Right lobe of liver (tissue), 6 donors: ENCODE measurements around the gene C19orf85. TPM values are rescaled to one million over a fixed set of nuclear protein-coding genes. Genes with fewer than 3 reads are reported as not detected.

Source experiments
- ATAC-seq, 4 donors: fragments of 200-7000 bp; cut with Tn5 transposase; one replicate each; pipeline ENCODE4 v1.9.1; 2020; ENCODE audit warnings: mild to moderate bottlenecking in 4 of 4, moderate library complexity in 4 of 4
- DNase-seq, 3 donors: peaks; one replicate each; pipeline ENCODE4 v3.0.0-alpha.2; 2020
- H3K27ac ChIP-seq, 3 donors: fragments of 200-600 bp; one replicate each; pipeline ENCODE4 v1.8.0; 2022
- H3K27me3 ChIP-seq, 2 donors: fragments of 200-600 bp; one replicate each; pipeline ENCODE4 v1.8.0; 2022
- H3K36me3 ChIP-seq, 4 donors: fragments of 200-600 bp; sonication (generic) in 1 of 4; one replicate each; pipeline versions ENCODE4 v1.5.1 to v1.8.0; 2017 to 2022; ENCODE audit warnings: control low read depth in 1 of 4
- H3K4me1 ChIP-seq, 4 donors: fragments of 200-600 bp; sonication (generic) in 1 of 4; one replicate each; pipeline versions ENCODE4 v1.5.1 to v1.8.0; 2017 to 2022; ENCODE audit warnings: control low read depth in 1 of 4
- H3K4me3 ChIP-seq, 3 donors: fragments of 200-600 bp; one replicate each; pipeline ENCODE4 v1.8.0; 2022
- H3K9me3 ChIP-seq, 4 donors: fragments of 200-600 bp; sonication (generic) in 1 of 4; one replicate each; pipeline versions ENCODE4 v1.5.1 to v1.8.0; 2017 to 2022; ENCODE audit warnings: control low read depth in 1 of 4
- POLR2A ChIP-seq: fragments of 450-650 bp; IDR thresholded peaks from one replicate; pipeline ENCODE4 v1.6.1; 2017; ENCODE audit warnings: antibody characterized with exemption, mild to moderate bottlenecking
- WGBS: methylation state at CpG from one replicate; pipeline ENCODE4 v1.1.6; 2018; ENCODE audit warnings: low coverage, low lambda C conversion rate; ENCODE audit not compliant: insufficient coverage; ENCODE audit errors: missing lambda C conversion rate; 5-methylcytosine and 5-hydroxymethylcytosine counted together
- intact Hi-C, 2 donors: fragments of 100-400 bp; cut with DNase I; formaldehyde crosslinking; loops; one replicate each; pipeline versions ENCODE4 v1.11.2 to v1.14.1; 2022
- total RNA-seq, 6 experiments: library from RNA; depleted of rRNA in 2 of 6; stranded (reverse); fragments of >200 nt in 2 of 6; fragmentation: NEBNext Ultra II Directional in 3 of 6; extraction: Animal tissue kit (Norgen Biotek cat#: 25700) in 3 of 6; gene quantifications; one replicate each; pipeline versions ENCODE4 v1.1.0 to v1.2.4, GENCODE V29; 2016 to 2023
- TF ChIP-seq, protein P1 (sequence below), 4 donors: fragments of 200-600 bp in 3 of 4; fragments of 450-650 bp in 1 of 4; IDR thresholded peaks; one replicate each; pipeline versions ENCODE4 v1.5.1 to v1.8.0; 2016 to 2022; ENCODE audit warnings: antibody characterized with exemption in 4 of 4, mild to moderate bottlenecking in 2 of 4
- donor health status: DM: no; HTN: yes; CAD: no.
- donor health status: DM: no; HTN: no; CAD: no.
- donor health status: DM: no; HTN: no; CAD: no.
- donor health status: DM: no; HTN: yes; CAD: no.
- donor health status: DM: no; HTN: yes; CAD: no.

Gene C19orf85
- total RNA-seq, 6 experiments from 2014 or later: not detected

DNA sequence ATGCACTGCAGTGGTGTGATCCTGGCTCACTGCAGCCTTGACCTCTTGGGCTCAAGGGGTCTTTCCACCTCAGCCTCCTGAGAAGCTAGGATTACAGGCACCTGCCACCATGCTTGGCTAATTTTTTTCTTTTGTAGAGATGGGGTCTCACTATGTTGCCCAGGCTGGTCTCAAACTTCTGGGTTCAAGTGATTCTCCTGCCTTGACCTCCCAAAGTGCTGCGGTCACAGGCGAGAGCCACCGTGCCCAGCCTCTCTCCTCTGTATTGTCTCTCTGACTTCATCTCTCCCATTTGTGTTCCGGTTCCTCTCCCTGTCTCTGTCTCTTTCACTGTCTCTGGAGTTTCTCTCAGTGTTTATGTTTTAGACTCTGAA lies 1.7 kb upstream of the C19orf85 start:
- Histone ChIP-seq H3K27me3 (no peaks in the 10 kb centered on the region), H3K9me3 (no peaks in the 10 kb centered on the region), H3K4me3 (no peak overlapping the region), H3K36me3 (no peaks in the 10 kb centered on the region), H3K27ac (peak overlapping the region in 1 of 3 donors; percentile 84), H3K4me1 (peaks cover 0 to 16% (median 5%) of the 10 kb centered on the region in 4 donors)
- intact Hi-C loops: no loop called here
- ATAC-seq: no peak
- DNase-seq: no peak
- 84% methylated on average over 4 of the region's 4 CpGs for WGBS
- no peak for TF ChIP-seq POLR2A
- TF ChIP-seq, protein P1, sequence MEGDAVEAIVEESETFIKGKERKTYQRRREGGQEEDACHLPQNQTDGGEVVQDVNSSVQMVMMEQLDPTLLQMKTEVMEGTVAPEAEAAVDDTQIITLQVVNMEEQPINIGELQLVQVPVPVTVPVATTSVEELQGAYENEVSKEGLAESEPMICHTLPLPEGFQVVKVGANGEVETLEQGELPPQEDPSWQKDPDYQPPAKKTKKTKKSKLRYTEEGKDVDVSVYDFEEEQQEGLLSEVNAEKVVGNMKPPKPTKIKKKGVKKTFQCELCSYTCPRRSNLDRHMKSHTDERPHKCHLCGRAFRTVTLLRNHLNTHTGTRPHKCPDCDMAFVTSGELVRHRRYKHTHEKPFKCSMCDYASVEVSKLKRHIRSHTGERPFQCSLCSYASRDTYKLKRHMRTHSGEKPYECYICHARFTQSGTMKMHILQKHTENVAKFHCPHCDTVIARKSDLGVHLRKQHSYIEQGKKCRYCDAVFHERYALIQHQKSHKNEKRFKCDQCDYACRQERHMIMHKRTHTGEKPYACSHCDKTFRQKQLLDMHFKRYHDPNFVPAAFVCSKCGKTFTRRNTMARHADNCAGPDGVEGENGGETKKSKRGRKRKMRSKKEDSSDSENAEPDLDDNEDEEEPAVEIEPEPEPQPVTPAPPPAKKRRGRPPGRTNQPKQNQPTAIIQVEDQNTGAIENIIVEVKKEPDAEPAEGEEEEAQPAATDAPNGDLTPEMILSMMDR (IDR thresholded peaks at IDR 0.05): no peak

DNA sequence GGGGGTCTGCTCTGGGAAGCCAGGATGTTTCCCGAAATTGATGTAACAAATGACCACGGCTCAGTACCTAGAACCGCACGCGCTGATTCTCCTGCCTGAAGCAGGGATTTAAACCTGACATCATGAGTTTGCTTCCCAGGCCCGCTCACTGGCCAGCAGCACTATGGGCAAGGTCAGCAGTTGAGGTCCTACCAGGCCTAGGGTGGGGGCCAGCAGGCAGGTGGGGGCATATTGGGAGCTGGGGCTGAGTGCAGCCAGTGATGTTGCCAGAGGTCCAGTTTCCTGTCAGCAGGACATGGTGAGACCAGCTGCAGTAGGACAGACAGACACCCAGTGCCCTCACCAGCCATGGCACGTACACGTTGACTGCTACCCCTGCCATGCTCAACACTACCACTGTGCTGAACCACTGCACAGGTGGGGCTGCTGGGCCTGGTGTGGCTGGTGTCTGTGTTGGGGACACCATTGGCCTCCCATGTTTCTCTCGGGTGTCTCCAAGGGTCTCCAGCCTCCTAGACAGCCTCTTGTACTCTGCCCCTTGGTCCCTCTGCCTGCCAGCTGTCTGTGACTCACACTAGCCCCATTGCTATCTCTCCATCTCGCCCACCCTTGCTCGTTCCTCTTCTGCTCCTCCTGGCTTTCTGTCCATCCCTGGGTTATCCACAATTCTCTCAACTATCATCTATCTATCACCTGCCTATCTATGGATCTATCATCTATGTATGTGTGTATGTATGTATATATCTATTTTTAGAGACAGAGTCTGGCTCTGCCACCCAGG lies 1.1 kb upstream of the C19orf85 start:
- ATAC-seq (no peak), DNase-seq (no peak)
- Histone ChIP-seq H3K4me3 (no peak overlapping the region), H3K9me3 (no peaks in the 10 kb centered on the region), H3K27me3 (no peaks in the 10 kb centered on the region), H3K27ac (no peak overlapping the region), H3K4me1 (peaks cover 0 to 16% (median 5%) of the 10 kb centered on the region in 4 donors), H3K36me3 (no peaks in the 10 kb centered on the region)
- WGBS: 76% methylated on average over 3 of the region's 11 CpGs
- TF ChIP-seq, protein P1 (IDR thresholded peaks at IDR 0.05): no peak
- no peak for TF ChIP-seq POLR2A
- intact Hi-C loops: no loop called here

DNA sequence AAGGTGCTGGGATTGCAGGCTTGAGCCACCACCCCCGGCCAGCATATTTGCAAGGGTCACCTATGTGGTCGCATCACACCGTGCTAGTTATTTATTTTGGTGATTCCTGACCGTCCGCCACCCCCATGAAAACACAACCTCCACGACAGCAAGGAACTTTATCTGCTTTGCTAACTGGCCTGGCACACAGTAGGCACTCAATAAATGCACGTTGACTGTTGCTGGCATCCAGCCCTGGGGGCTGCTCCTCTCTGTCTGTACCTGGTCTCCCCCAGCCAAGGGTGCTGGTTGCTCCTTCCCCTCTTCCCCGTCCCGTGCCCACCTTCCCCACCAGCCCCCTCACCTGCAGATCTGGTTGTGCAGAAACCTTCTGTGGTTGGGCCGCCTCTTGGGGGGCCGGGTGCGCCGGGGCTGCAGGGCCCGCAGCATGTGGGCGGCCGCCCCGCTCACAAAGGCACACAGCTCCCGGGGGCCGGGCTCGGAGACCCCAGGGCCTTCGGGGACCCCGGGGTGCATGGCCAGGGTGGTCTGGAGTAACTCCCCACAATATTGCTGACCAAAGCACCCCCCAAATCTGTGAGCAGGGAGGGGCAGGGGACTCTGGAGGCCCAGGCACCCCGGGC lies 401 bp downstream of the C19orf85 start:
- no peaks in the 10 kb centered on the region for H3K36me3 ChIP-seq
- intact Hi-C loops: no loop called here
- no peak overlapping the region for H3K27ac ChIP-seq
- H3K27me3 ChIP-seq: no peaks in the 10 kb centered on the region
- H3K9me3 ChIP-seq: no peaks in the 10 kb centered on the region
- H3K4me1 ChIP-seq: peaks cover 0 to 28% (median 12%) of the 10 kb centered on the region in 4 donors
- ATAC-seq (no peak), DNase-seq (no peak)
- H3K4me3 ChIP-seq: no peak overlapping the region
- TF ChIP-seq, protein P1 (IDR thresholded peaks at IDR 0.05): no peak
- no peak for TF ChIP-seq POLR2A
- WGBS: 89% methylated on average over 14 of the region's 23 CpGs

DNA sequence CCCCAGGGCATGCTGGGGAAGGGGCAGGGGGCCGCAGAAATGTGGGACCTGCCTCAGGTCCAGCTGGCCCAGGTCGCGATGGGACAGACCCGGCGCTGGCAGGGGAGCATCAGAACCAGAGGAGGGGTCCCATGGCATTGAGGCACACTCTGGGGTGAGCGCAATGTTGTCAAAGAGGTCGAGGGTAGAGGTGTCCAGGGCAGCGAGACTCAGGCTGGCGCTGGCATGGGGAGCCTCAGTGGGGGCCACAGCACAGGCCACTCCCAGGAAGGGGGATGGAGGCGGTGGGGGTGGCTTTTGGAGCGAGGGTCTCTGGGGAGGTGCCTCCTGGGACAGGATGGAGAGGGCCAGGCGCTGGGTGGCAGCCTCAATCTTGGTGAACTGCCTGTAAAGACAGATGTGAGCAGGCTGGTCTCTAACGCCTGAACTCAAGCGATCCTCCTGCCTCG lies 944 bp downstream of the C19orf85 start:
- H3K9me3 ChIP-seq: no peaks in the 10 kb centered on the region
- H3K4me3 ChIP-seq: no peak overlapping the region
- H3K27me3 ChIP-seq: no peaks in the 10 kb centered on the region
- H3K27ac ChIP-seq: no peak overlapping the region
- DNase-seq (peak in 1 of 3 donors; percentile 55), ATAC-seq (no peak)
- intact Hi-C loops: no loop called here
- no peaks in the 10 kb centered on the region for H3K36me3 ChIP-seq
- WGBS: 67% methylated on average over 6 of the region's 15 CpGs
- TF ChIP-seq, protein P1 (IDR thresholded peaks at IDR 0.05): no peak
- no peak for TF ChIP-seq POLR2A
- H3K4me1 ChIP-seq: peaks cover 0 to 28% (median 12%) of the 10 kb centered on the region in 4 donors
